GM21367 (cell line): ENCODE data around the gene SORL1.

Source experiments
- ATAC-seq: cut with Tn5 transposase; IDR thresholded peaks from one replicate; pipeline ENCODE4 v1.9.1; 2021; ENCODE audit not compliant: unreplicated experiment

Gene SORL1

GRCh38 chr11:121476379-121477032 is 24.4 kb downstream of the SORL1 start:
- no peak for ATAC-seq

- no peak for ATAC-seq
These were observed 26.2 kb downstream of the SORL1 start for GRCh38 chr11:121478226-121478894.

GRCh38 chr11:121478895-121479697 is 27.0 kb downstream of the SORL1 start:
- no peak for ATAC-seq

GRCh38 chr11:121479698-121480238 is 27.7 kb downstream of the SORL1 start:
- ATAC-seq = no peak

- ATAC-seq = peak; percentile 56
These were observed 29.5 kb downstream of the SORL1 start for GRCh38 chr11:121481484-121482230.

GRCh38 chr11:121482231-121483129 is 30.4 kb downstream of the SORL1 start:
- ATAC-seq = peak; percentile 83

GRCh38 chr11:121483805-121484480 is 31.8 kb downstream of the SORL1 start:
- ATAC-seq = no peak

- ATAC-seq = no peak
These were observed 33.1 kb downstream of the SORL1 start for GRCh38 chr11:121485216-121485615.

- ATAC-seq = no peak
These were observed 33.9 kb downstream of the SORL1 start for GRCh38 chr11:121486054-121486453.

GRCh38 chr11:121487191-121487590 is 35.1 kb downstream of the SORL1 start:
- no peak for ATAC-seq

GRCh38 chr11:121488170-121488569 is 36.1 kb downstream of the SORL1 start:
- no peak for ATAC-seq

- no peak for ATAC-seq
These were observed 36.5 kb downstream of the SORL1 start for GRCh38 chr11:121488641-121489040.

- no peak for ATAC-seq
These were observed 37.7 kb downstream of the SORL1 start for GRCh38 chr11:121489823-121490222.

GRCh38 chr11:121494355-121495099 is 42.4 kb downstream of the SORL1 start:
- peak; percentile 80 for ATAC-seq

GRCh38 chr11:121497176-121497998 is 45.3 kb downstream of the SORL1 start:
- no peak for ATAC-seq

- no peak for ATAC-seq
These were observed 47.3 kb downstream of the SORL1 start for GRCh38 chr11:121499405-121499804.

- ATAC-seq = no peak
These were observed 48.2 kb downstream of the SORL1 start for GRCh38 chr11:121500275-121500674.

- ATAC-seq = no peak
These were observed 48.6 kb downstream of the SORL1 start for GRCh38 chr11:121500717-121501116.
